ENCODE results near the gene ATG101.
"Not testable (repeated sequence)": the region's sequence is repeated elsewhere in the genome, so short reads cannot be mapped to it uniquely, and the experiment has no call there.

Gene ATG101

GRCh38 chr12:52116222-52117125, 46.7 kb downstream of the ATG101 start:
- peak; percentile 29 to 57 (median 45) for DNase-seq

GRCh38 chr12:52117806-52118475, 48.2 kb downstream of the ATG101 start:
- not testable (repeated sequence) for DNase-seq

GRCh38 chr12:52119398-52120254, 49.8 kb downstream of the ATG101 start:
- peak in 3 of 5 donors; percentile 20 to 34 (median 21) for DNase-seq

GRCh38 chr12:52120951-52121823, 51.4 kb downstream of the ATG101 start:
- no peak for DNase-seq

- DNase-seq: peak in 4 of 5 donors; percentile 39 to 54 (median 44)
These were observed 52.2 kb downstream of the ATG101 start for GRCh38 chr12:52121824-52122539.

GRCh38 chr12:52122540-52122871, 52.7 kb downstream of the ATG101 start:
- DNase-seq: no peak

- no peak for DNase-seq
These were observed 53.1 kb downstream of the ATG101 start for GRCh38 chr12:52122904-52123303.

- DNase-seq: no peak
These were observed 53.9 kb downstream of the ATG101 start for GRCh38 chr12:52123487-52124186.

GRCh38 chr12:52125476-52125900, 55.7 kb downstream of the ATG101 start:
- no peak for DNase-seq

- no peak for DNase-seq
These were observed 56.3 kb downstream of the ATG101 start for GRCh38 chr12:52126050-52126604.
